Pancreas (tissue), 10 donors: Measurements from ENCODE around the gene SARS2. TPM values are rescaled to one million over a fixed set of nuclear protein-coding genes. Genes with fewer than 3 reads are reported as not detected.

ENCODE experiments used
- ATAC-seq, 4 donors: fragments of 200-7000 bp; cut with Tn5 transposase; one replicate each; pipeline versions ENCODE4 v1.8.0 to v1.9.1; 2020; ENCODE audit warnings: mild to moderate bottlenecking in 4 of 4, moderate library complexity in 4 of 4
- DNase-seq, 6 donors: peaks; one replicate each; pipeline ENCODE4 v3.0.0-alpha.2; 2020
- FAIRE-seq: peaks from 2 replicates; lab custom pipeline; 2012; peaks lifted over from hg19 to GRCh38; lab: Jason Lieb, UNC
- H3K27ac ChIP-seq, 4 donors: fragments of 200-600 bp; sonication (generic); 1 replicate in 3 of 4; 2 replicates in 1 of 4; pipeline versions ENCODE4 v1.5.0 to v1.8.0; 2020
- H3K27me3 ChIP-seq, 4 donors: fragments of 200-600 bp; one replicate each; pipeline ENCODE4 v1.8.0; 2021
- H3K36me3 ChIP-seq, 3 donors: fragments of 200-600 bp; sonication (generic) in 1 of 3; one replicate each; pipeline versions ENCODE4 v1.5.0 to v1.8.0; 2020 to 2021
- H3K4me1 ChIP-seq, 3 donors: fragments of 200-600 bp; one replicate each; pipeline ENCODE4 v1.8.0; 2021
- H3K4me3 ChIP-seq, 4 donors: fragments of 200-600 bp; sonication (generic) in 2 of 4; one replicate each; pipeline versions ENCODE4 v1.5.0 to v1.8.0; 2020 to 2021
- H3K9me3 ChIP-seq, 4 donors: fragments of 200-600 bp; one replicate each; pipeline ENCODE4 v1.8.0; 2021
- WGBS, 2 donors: extraction: QIAGEN DNeasy Blood & Tissue Kit; methylation state at CpG; one replicate each; pipeline ENCODE4 v1.1.7; 2013; 5-methylcytosine and 5-hydroxymethylcytosine counted together
- intact Hi-C, 3 donors: fragments of 100-400 bp; cut with DNase I; formaldehyde crosslinking; loops; one replicate each; pipeline versions ENCODE4 v1.11.1 to v1.14.2; 2022
- polyA plus RNA-seq, 2 donors: library from polyadenylated mRNA; stranded (reverse); fragments of 200-250 nt; gene quantifications; one replicate each; pipeline ENCODE4 v1.2.3, GENCODE V29; 2013
- total RNA-seq, 6 donors: library from RNA; stranded (reverse); fragmentation: NEBNext Ultra II Directional in 4 of 6; extraction: Animal tissue kit (Norgen Biotek cat#: 25700) in 4 of 6; gene quantifications; one replicate each; pipeline versions ENCODE4 v1.2.1 to v1.2.4, GENCODE V29; 2021 to 2023
- TF ChIP-seq, protein P1 (sequence below), 4 donors: fragments of 200-600 bp; sonication (generic) in 3 of 4; IDR thresholded peaks; one replicate each; pipeline versions ENCODE4 v1.5.0 to v1.8.0; 2021; ENCODE audit warnings: antibody characterized with exemption in 4 of 4
- donor health status: healthy with polysubstance abuse.
- donor health status: DM: no; HTN: no; CAD: no; lungs with moderate emphysema.
- donor health status: DM: no; HTN: no; CAD: no.
- donor health status: control.
- donor health status: control.
- donor health status: Bipolar disorder and iron deficiency.
- donor health status: DM: yes; HTN: yes; CAD: no.
- donor health status: DM: no; HTN: no; CAD: no.
- donor health status: DM: no; HTN: no; CAD: no.
- donor health status: DM: yes; HTN: yes; CAD: no.

Gene SARS2
- total and polyA plus RNA-seq, 8 donors = 8.8 to 80.6 (median 15.4) TPM

GRCh38 chr19:38924388-38924787 is 6.2 kb downstream of the SARS2 start:
- peaks cover 0 to under 1% (median 0%) of the 10 kb centered on the region in 3 donors for H3K4me1 ChIP-seq
- H3K9me3 ChIP-seq = no peaks in the 10 kb centered on the region
- 93 to 95% methylated on average over 7 of the region's 7 CpGs for WGBS, 2 donors
- no peaks in the 10 kb centered on the region for H3K27me3 ChIP-seq
- H3K27ac ChIP-seq = no peak overlapping the region
- intact Hi-C loops = loop anchor here in 1 of 3 donors (10.0 kb wide), 1 partner anchor 410 kb away; no protein-coding TSS in a partner anchor
- TF ChIP-seq, protein P1, sequence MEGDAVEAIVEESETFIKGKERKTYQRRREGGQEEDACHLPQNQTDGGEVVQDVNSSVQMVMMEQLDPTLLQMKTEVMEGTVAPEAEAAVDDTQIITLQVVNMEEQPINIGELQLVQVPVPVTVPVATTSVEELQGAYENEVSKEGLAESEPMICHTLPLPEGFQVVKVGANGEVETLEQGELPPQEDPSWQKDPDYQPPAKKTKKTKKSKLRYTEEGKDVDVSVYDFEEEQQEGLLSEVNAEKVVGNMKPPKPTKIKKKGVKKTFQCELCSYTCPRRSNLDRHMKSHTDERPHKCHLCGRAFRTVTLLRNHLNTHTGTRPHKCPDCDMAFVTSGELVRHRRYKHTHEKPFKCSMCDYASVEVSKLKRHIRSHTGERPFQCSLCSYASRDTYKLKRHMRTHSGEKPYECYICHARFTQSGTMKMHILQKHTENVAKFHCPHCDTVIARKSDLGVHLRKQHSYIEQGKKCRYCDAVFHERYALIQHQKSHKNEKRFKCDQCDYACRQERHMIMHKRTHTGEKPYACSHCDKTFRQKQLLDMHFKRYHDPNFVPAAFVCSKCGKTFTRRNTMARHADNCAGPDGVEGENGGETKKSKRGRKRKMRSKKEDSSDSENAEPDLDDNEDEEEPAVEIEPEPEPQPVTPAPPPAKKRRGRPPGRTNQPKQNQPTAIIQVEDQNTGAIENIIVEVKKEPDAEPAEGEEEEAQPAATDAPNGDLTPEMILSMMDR (IDR thresholded peaks at IDR 0.05) = no peak
- H3K36me3 ChIP-seq = peaks cover 0 to 6% (median 0%) of the 10 kb centered on the region in 3 donors
- FAIRE-seq (no peak), ATAC-seq (no peak), DNase-seq (peak in 1 of 6 donors; percentile 20)
- no peak overlapping the region for H3K4me3 ChIP-seq

GRCh38 chr19:38922482-38922881 is 8.1 kb downstream of the SARS2 start:
- intact Hi-C loops = loop anchor here in 1 of 3 donors (10.0 kb wide), 1 partner anchor 408 kb away; no protein-coding TSS in a partner anchor
- 90 to 98% methylated on average over 5 of the region's 5 CpGs for WGBS, 2 donors
- Histone ChIP-seq H3K27ac (no peak overlapping the region), H3K9me3 (no peaks in the 10 kb centered on the region), H3K27me3 (no peaks in the 10 kb centered on the region), H3K4me1 (no peaks in the 10 kb centered on the region), H3K4me3 (no peak overlapping the region), H3K36me3 (peaks cover 0 to 6% (median 0%) of the 10 kb centered on the region in 3 donors)
- FAIRE-seq = no peak
- ATAC-seq = no peak
- no peak for DNase-seq
- TF ChIP-seq, protein P1 (IDR thresholded peaks at IDR 0.05) = no peak

DNA sequence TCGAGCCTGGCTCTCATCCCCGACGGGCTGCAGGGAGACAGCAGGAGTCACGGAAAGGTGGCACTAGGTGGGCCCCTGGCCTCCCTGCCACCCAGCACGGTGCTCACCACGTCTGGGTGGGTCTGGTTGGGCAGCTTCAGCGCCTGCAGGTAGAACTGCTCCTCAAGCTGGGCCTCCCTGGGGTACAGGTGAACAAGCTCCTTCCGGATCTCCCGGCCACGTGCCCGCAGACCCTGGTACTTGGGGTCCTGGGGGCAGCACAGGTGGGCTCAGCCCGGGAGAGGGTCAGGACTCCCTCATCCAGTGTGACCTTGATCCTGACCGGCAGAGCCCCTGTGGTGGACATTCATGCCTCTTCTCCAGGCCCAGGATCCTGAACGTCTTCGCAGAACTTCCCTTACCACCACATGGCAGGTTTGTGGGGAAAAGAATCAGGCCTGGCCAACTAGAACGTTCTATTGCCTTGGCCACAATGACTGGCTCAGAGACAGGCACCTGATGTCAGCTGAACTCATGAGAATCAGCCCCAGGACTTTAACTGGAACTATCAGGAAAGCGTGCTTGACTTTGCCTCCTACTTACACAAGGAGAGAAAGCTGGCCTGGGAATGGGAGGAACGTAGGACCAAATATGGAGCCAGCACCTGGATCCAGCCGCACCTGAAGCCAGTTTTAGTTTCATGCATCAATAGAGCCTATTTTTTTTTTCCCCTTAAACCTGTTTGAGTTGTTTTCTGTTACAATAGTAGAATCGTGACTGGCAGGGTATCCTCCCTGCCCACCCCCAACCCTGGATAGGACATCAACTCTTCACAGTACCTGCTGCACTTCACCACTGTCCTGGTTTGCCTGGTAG is 8.9 kb downstream of the SARS2 start:
- intact Hi-C loops = loop anchor here in 1 of 3 donors (10.0 kb wide), 1 partner anchor 407 kb away; no protein-coding TSS in a partner anchor
- Histone ChIP-seq H3K4me3 (no peak overlapping the region), H3K9me3 (no peaks in the 10 kb centered on the region), H3K27ac (no peak overlapping the region), H3K27me3 (no peaks in the 10 kb centered on the region), H3K4me1 (no peaks in the 10 kb centered on the region), H3K36me3 (peaks cover 0 to 6% (median 0%) of the 10 kb centered on the region in 3 donors)
- TF ChIP-seq, protein P1 (IDR thresholded peaks at IDR 0.05) = no peak
- no peak for ATAC-seq
- FAIRE-seq = no peak
- WGBS, 2 donors = 91% methylated on average over 20 of the region's 20 CpGs
- peak in 2 of 6 donors; percentile 54 to 67 for DNase-seq

DNA sequence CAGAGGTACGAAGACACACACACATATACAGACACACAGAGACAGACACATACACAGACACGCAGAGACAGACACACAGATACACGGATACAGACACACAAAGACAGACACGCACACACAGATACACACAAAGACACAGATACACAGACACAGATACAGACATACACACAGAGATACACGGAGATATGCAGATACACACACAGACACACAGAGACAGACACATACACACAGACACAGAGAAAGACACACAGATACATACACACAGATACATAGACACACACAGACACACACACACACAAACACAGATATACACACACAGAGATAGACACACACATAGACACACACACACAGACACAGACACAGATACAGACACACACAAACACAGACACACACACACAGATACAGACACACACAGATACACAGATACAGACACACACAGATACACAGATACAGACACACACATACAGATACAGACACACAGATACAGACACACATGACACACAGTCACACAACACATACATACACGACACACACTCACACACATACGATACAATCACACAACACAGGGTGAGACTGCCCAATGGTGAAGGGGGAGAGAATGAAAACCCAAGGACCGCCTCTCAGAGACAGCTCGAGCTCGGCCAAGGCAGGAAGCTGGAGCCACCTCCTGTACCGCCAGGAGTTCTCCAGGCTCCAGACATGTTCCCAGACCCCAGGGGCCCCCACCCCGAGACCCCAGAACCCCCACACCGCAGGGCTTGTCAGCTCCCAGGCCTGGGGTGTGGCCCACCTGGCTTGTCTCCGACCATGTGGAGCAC is 9.8 kb downstream of the SARS2 start:
- intact Hi-C loops = loop anchor here in 1 of 3 donors (10.0 kb wide), 1 partner anchor 406 kb away; no protein-coding TSS in a partner anchor
- ATAC-seq (no peak), DNase-seq (no peak), FAIRE-seq (no peak)
- H3K27ac ChIP-seq = no peak overlapping the region
- peaks cover 0 to 6% (median 0%) of the 10 kb centered on the region in 3 donors for H3K36me3 ChIP-seq
- no peaks in the 10 kb centered on the region for H3K27me3 ChIP-seq
- TF ChIP-seq, protein P1 (IDR thresholded peaks at IDR 0.05) = no peak
- no peaks in the 10 kb centered on the region for H3K4me1 ChIP-seq
- H3K4me3 ChIP-seq = no peak overlapping the region
- H3K9me3 ChIP-seq = no peaks in the 10 kb centered on the region
- WGBS, 2 donors = 76 to 82% methylated on average over 14 of the region's 14 CpGs
